ENCODE measurements around the gene SST.
A peak's percentile ranks its signal among the peaks of the same experiment; 100 is the strongest.

The SST gene

DNA sequence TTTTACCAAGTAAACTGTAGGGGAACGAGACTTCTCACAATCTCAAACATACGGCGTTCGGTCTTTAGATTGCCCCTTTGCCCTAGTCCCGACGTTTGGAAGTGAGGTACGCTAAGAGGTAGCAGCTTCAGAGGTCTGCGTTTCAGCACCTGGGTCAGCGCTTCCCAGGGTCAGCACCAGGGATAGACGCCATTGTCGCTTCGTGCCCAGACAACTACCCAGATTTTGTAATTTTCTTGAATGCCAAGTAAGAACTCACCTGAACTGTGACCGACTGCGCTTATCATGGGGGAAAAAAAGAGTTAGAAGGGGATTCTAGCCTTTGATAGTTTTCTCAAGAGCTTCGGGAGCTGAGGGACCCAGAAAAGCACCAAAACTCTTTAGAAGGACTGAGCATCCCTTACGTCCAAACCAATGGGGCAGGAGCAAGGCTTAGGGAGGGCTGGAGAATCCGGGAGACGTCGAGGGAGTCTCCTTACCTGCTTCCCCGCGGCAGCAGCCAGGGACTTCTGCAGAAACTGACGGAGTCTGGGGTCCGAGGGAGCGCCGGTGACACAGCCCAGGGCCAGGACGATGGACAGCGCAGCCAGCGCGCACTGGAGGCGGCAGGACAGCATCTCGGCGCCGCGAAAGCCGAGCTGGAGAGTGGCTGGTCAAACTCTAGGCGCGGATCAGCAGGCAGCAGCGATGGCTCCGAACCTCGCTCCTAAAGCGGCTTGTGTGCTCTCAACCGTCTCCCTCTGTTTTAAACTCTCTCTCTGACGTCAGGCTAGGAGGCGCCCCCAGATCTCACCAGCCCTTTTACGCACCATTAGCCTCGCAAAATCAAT lies at the start of gene SST:
TSS of gene SST (minus strand) at position 720 of the 830 bp plus-strand sequence. CDS start at position 617, 103 bp downstream.
- H3K36me3 ChIP-seq (ENCODE audit: insufficient read depth, low read depth, low read length), result no peaks in the 10 kb centered on the region
- H3K4me1 ChIP-seq (ENCODE audit: insufficient read depth, low read length), result no peaks in the 10 kb centered on the region
- H3K27ac ChIP-seq (ENCODE audit: low read length), result no peak within 1 kb of the TSS
- peaks cover 60% of the 10 kb centered on the region for H3K27me3 ChIP-seq (ENCODE audit: insufficient read depth, low read length)
- H3K9me3 ChIP-seq (ENCODE audit: insufficient read depth, low read depth, low read length), result no peaks in the 10 kb centered on the region
- peak within 1 kb of the TSS; percentile 58 for H3K4me3 ChIP-seq (ENCODE audit: low read length)
- no peak within 1 kb of the TSS for H3K9ac ChIP-seq (ENCODE audit: low read depth, low read length)

GRCh38 chr3:187719628-187720336 lies 49.6 kb upstream of the SST start:
- H3K27ac ChIP-seq (ENCODE audit: low read length), result no peak overlapping the region
- no peak overlapping the region for H3K4me3 ChIP-seq (ENCODE audit: low read length)
- H3K4me1 ChIP-seq (ENCODE audit: insufficient read depth, low read length), result peaks cover 4% of the 10 kb centered on the region; the same call in 1 of the 2 replicates
- H3K9me3 ChIP-seq (ENCODE audit: insufficient read depth, low read depth, low read length), result no peaks in the 10 kb centered on the region
- peaks cover 7% of the 10 kb centered on the region; the same call in 1 of the 2 replicates for H3K36me3 ChIP-seq (ENCODE audit: insufficient read depth, low read depth, low read length)
- H3K27me3 ChIP-seq (ENCODE audit: insufficient read depth, low read length), result no peaks in the 10 kb centered on the region
- no peak overlapping the region for H3K9ac ChIP-seq (ENCODE audit: low read depth, low read length)

DNA sequence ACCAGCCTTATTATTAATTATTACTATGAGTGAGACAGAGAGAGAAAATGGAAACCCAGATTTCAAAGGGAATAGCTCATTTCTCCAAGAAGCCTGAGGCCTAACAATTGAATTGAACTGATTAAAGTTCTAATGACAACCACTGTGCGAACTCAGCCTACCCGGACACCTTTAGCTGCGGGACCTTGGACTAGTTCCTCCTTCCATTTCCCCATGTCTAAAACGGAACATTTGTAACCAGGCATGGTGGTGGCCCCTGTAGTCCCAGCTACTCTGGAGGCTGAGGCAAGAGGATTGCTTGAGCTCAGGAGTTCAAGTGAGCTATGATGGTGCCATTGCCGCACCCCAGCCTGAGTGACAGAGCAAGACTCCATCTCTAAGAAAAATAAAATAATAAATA lies 48.6 kb upstream of the SST start:
- H3K9ac ChIP-seq (ENCODE audit: low read depth, low read length), result no peak overlapping the region
- H3K4me1 ChIP-seq (ENCODE audit: insufficient read depth, low read length), result peaks cover 4% of the 10 kb centered on the region; the same call in 1 of the 2 replicates
- no peaks in the 10 kb centered on the region for H3K27me3 ChIP-seq (ENCODE audit: insufficient read depth, low read length)
- H3K9me3 ChIP-seq (ENCODE audit: insufficient read depth, low read depth, low read length), result no peaks in the 10 kb centered on the region
- H3K36me3 ChIP-seq (ENCODE audit: insufficient read depth, low read depth, low read length), result peaks cover 5% of the 10 kb centered on the region; the same call in 1 of the 2 replicates
- no peak overlapping the region for H3K4me3 ChIP-seq (ENCODE audit: low read length)
- H3K27ac ChIP-seq (ENCODE audit: low read length), result no peak overlapping the region

- peaks cover 4% of the 10 kb centered on the region; the same call in 1 of the 2 replicates for H3K36me3 ChIP-seq (ENCODE audit: insufficient read depth, low read depth, low read length)
- no peak overlapping the region for H3K27ac ChIP-seq (ENCODE audit: low read length)
- H3K27me3 ChIP-seq (ENCODE audit: insufficient read depth, low read length), result no peaks in the 10 kb centered on the region
- H3K9me3 ChIP-seq (ENCODE audit: insufficient read depth, low read depth, low read length), result no peaks in the 10 kb centered on the region
- no peak overlapping the region for H3K9ac ChIP-seq (ENCODE audit: low read depth, low read length)
- H3K4me3 ChIP-seq (ENCODE audit: low read length), result no peak overlapping the region
- H3K4me1 ChIP-seq (ENCODE audit: insufficient read depth, low read length), result peaks cover 4% of the 10 kb centered on the region; the same call in 1 of the 2 replicates
Observed at GRCh38 chr3:187717572-187717971, 47.4 kb upstream of the SST start.

DNA sequence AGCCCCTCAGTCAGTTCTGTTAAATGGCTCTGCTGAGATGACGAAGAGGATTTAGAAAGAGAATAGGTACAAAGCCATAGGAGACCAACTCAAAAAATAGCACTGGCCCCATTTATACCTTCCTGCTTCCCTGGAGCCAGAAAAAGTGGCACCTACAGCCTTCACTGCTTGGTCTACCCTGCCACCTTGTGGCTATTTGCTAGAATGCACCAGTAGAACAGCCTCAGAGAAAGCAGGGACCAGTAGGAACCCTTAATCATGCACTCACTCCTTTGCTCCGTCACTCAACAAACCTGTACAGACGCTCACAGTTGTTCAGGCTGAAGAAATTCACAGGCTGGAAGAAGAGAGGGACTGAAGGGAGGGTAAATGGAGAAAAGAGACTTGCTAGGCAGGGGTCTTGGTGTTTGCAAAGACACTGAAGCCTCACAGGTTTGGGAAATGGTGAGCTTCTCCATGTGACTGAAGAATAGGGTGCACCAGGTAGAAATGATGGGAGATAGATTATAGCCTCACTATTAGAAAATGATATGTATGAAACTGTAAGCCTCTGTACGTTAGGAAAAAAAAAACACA lies 44.3 kb upstream of the SST start:
- Histone ChIP-seq H3K27ac (ENCODE audit: low read length) (no peak overlapping the region), H3K4me1 (ENCODE audit: insufficient read depth, low read length) (peaks cover 1% of the 10 kb centered on the region; the same call in 1 of the 2 replicates), H3K4me3 (ENCODE audit: low read length) (no peak overlapping the region), H3K27me3 (ENCODE audit: insufficient read depth, low read length) (no peaks in the 10 kb centered on the region), H3K36me3 (ENCODE audit: insufficient read depth, low read depth, low read length) (no peaks in the 10 kb centered on the region), H3K9me3 (ENCODE audit: insufficient read depth, low read depth, low read length) (no peaks in the 10 kb centered on the region), H3K9ac (ENCODE audit: low read depth, low read length) (no peak overlapping the region)

DNA sequence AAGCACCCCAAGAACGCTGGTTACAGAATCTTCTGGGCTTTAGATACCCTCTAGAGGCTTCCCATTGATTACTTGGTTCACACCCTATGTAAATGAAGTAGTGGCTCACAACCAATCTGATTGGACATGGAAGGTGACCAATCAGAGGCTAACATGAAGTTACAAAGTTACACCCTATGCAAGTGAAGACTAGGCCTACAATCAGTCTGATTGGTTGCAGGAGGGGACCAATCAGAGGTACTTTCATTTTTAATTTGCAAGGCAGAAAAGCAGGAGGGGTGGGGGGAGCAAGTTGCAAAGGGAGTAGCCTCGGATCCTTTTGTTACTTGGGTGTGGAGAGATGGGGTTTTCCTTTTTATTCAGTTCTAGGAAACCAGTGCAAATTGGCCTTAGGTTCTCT lies 43.3 kb upstream of the SST start:
- Histone ChIP-seq H3K27me3 (ENCODE audit: insufficient read depth, low read length) (no peaks in the 10 kb centered on the region), H3K4me3 (ENCODE audit: low read length) (no peak overlapping the region), H3K27ac (ENCODE audit: low read length) (no peak overlapping the region), H3K9ac (ENCODE audit: low read depth, low read length) (no peak overlapping the region), H3K9me3 (ENCODE audit: insufficient read depth, low read depth, low read length) (no peaks in the 10 kb centered on the region), H3K4me1 (ENCODE audit: insufficient read depth, low read length) (no peaks in the 10 kb centered on the region; the same call in 1 of the 2 replicates), H3K36me3 (ENCODE audit: insufficient read depth, low read depth, low read length) (no peaks in the 10 kb centered on the region)

- no peaks in the 10 kb centered on the region for H3K9me3 ChIP-seq (ENCODE audit: insufficient read depth, low read depth, low read length)
Observed at GRCh38 chr3:187709155-187709554, 39.0 kb upstream of the SST start.

GRCh38 chr3:187708696-187709095 lies 38.5 kb upstream of the SST start:
- Histone ChIP-seq H3K9me3 (ENCODE audit: insufficient read depth, low read depth, low read length) (no peaks in the 10 kb centered on the region), H3K4me3 (ENCODE audit: low read length) (no peak overlapping the region), H3K36me3 (ENCODE audit: insufficient read depth, low read depth, low read length) (no peaks in the 10 kb centered on the region), H3K9ac (ENCODE audit: low read depth, low read length) (no peak overlapping the region), H3K4me1 (ENCODE audit: insufficient read depth, low read length) (no peaks in the 10 kb centered on the region), H3K27ac (ENCODE audit: low read length) (no peak overlapping the region), H3K27me3 (ENCODE audit: insufficient read depth, low read length) (no peaks in the 10 kb centered on the region)

More at GRCh38 chr3:187709155-187709554, 39.0 kb upstream of the SST start:
- H3K4me3 ChIP-seq (ENCODE audit: low read length), result no peak overlapping the region
- no peaks in the 10 kb centered on the region for H3K36me3 ChIP-seq (ENCODE audit: insufficient read depth, low read depth, low read length)
- no peaks in the 10 kb centered on the region for H3K27me3 ChIP-seq (ENCODE audit: insufficient read depth, low read length)
- H3K4me1 ChIP-seq (ENCODE audit: insufficient read depth, low read length), result no peaks in the 10 kb centered on the region; the same call in 1 of the 2 replicates
- H3K27ac ChIP-seq (ENCODE audit: low read length), result no peak overlapping the region
- no peak overlapping the region for H3K9ac ChIP-seq (ENCODE audit: low read depth, low read length)

GRCh38 chr3:187706971-187707370 lies 36.8 kb upstream of the SST start:
- no peaks in the 10 kb centered on the region for H3K9me3 ChIP-seq (ENCODE audit: insufficient read depth, low read depth, low read length)
- H3K27ac ChIP-seq (ENCODE audit: low read length), result no peak overlapping the region
- H3K36me3 ChIP-seq (ENCODE audit: insufficient read depth, low read depth, low read length), result no peaks in the 10 kb centered on the region
- no peaks in the 10 kb centered on the region for H3K27me3 ChIP-seq (ENCODE audit: insufficient read depth, low read length)
- H3K4me1 ChIP-seq (ENCODE audit: insufficient read depth, low read length), result no peaks in the 10 kb centered on the region
- H3K4me3 ChIP-seq (ENCODE audit: low read length), result no peak overlapping the region
- no peak overlapping the region for H3K9ac ChIP-seq (ENCODE audit: low read depth, low read length)

DNA sequence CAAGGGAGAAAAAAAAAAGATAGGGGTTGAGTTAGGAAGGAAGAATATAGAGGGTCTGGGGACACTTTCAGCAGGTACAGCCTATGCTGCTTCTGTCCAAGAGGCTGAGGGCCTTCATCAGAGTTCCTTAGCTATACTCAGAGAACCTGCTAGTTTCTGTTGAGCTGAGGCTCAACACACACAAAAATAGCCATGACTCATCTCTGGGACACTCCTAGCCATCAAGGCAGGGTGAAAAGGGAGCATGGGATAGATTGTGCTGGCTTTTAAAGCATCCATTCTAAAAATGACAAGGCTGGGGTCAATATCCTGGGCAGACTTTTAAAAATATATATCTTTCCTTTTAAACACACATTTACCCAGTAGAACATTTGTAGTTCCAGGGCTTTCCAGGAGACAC lies 35.0 kb upstream of the SST start:
- no peaks in the 10 kb centered on the region for H3K36me3 ChIP-seq (ENCODE audit: insufficient read depth, low read depth, low read length)

DNA sequence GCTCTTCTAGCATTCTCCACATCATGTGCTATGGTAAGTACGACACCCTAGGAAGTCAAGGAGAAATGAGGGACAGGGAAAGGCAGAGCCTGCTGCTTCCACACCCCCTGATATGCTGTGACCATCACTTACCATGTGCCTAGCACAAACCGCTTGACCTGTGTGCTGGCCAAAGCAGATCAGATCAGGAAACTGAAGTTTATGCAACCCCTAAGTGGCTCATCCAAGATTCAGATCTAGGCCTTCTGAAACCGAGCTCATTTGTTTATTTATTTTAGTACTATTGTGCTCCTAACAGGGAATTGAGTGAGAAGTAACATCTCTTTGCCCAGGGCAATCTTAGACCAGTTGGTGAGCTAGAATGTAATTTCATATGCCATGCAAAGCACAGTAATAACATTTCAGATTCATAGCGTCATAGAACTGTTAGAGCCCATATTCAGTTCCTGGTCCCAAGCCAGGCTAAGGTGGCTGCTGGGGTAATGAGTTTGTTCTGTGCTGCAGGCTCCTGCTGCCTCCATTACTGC lies 32.4 kb upstream of the SST start, which contains the start of gene RTP2:
TSS of gene RTP2 (minus strand) at position 51 of the 527 bp plus-strand sequence. CDS start 429 bp downstream, outside the sequence.
- Histone ChIP-seq H3K4me1 (ENCODE audit: insufficient read depth, low read length) (no peaks in the 10 kb centered on the region), H3K9me3 (ENCODE audit: insufficient read depth, low read depth, low read length) (no peaks in the 10 kb centered on the region), H3K27me3 (ENCODE audit: insufficient read depth, low read length) (no peaks in the 10 kb centered on the region), H3K36me3 (ENCODE audit: insufficient read depth, low read depth, low read length) (no peaks in the 10 kb centered on the region), H3K4me3 (ENCODE audit: low read length) (no peak within 1 kb of the TSS), H3K27ac (ENCODE audit: low read length) (no peak within 1 kb of the TSS), H3K9ac (ENCODE audit: low read depth, low read length) (no peak within 1 kb of the TSS)

More for the DNA sequence above, 35.0 kb upstream of the SST start:
- H3K4me1 ChIP-seq (ENCODE audit: insufficient read depth, low read length), result no peaks in the 10 kb centered on the region
- no peaks in the 10 kb centered on the region for H3K9me3 ChIP-seq (ENCODE audit: insufficient read depth, low read depth, low read length)
- H3K4me3 ChIP-seq (ENCODE audit: low read length), result no peak overlapping the region
- no peak overlapping the region for H3K27ac ChIP-seq (ENCODE audit: low read length)
- H3K9ac ChIP-seq (ENCODE audit: low read depth, low read length), result no peak overlapping the region
- H3K27me3 ChIP-seq (ENCODE audit: insufficient read depth, low read length), result no peaks in the 10 kb centered on the region

All from iPS-20b (cell line).